Trophoblast cell (in vitro differentiated cells and primary cell): ENCODE results near the gene KLRD1.

ENCODE experiments used
- DNase-seq, 2 donors: peaks; one replicate each; pipeline ENCODE4 v3.0.0-alpha.2; 2016
- H2AFZ ChIP-seq: 2 replicates; pipeline ENCODE4 v1.6.1; 2013; ENCODE audit warnings: low read length, moderate library complexity, mild to moderate bottlenecking; ENCODE audit not compliant: insufficient read depth, poor library complexity
- H2AK5ac ChIP-seq: 2 replicates; pipeline ENCODE4 v1.6.1; 2013; ENCODE audit warnings: mild to moderate bottlenecking, low read length
- H2BK120ac ChIP-seq: 2 replicates; pipeline ENCODE4 v1.6.1; 2013; ENCODE audit warnings: low read length, mild to moderate bottlenecking, moderate library complexity; ENCODE audit not compliant: insufficient read depth, poor library complexity
- H2BK12ac ChIP-seq: 2 replicates; pipeline ENCODE4 v1.6.1; 2013; ENCODE audit warnings: mild to moderate bottlenecking, low read length, moderate library complexity
- H2BK5ac ChIP-seq: 2 replicates; pipeline ENCODE4 v1.6.1; 2013; ENCODE audit warnings: low read length, low read depth, moderate library complexity, mild to moderate bottlenecking; ENCODE audit not compliant: poor library complexity
- H3K14ac ChIP-seq: 2 replicates; pipeline ENCODE4 v1.6.1; 2013; ENCODE audit warnings: mild to moderate bottlenecking, low read length
- H3K18ac ChIP-seq: 2 replicates; pipeline ENCODE4 v1.6.1; 2013; ENCODE audit warnings: mild to moderate bottlenecking, low read length
- H3K23ac ChIP-seq: 2 replicates; pipeline ENCODE4 v1.6.1; 2013; ENCODE audit warnings: low read length
- H3K27ac ChIP-seq: 2 replicates; pipeline ENCODE4 v1.5.1; 2013; ENCODE audit warnings: low read depth, mild to moderate bottlenecking, inconsistent platforms, low read length, moderate library complexity
- H3K27me3 ChIP-seq: 2 replicates; pipeline ENCODE4 v1.6.1; 2013; ENCODE audit warnings: inconsistent platforms, mild to moderate bottlenecking, low read length, moderate library complexity; ENCODE audit not compliant: insufficient read depth
- H3K36me3 ChIP-seq, 2 experiments: 1 replicate in 1 of 2; 2 replicates in 1 of 2; pipeline ENCODE4 v1.6.1; 2013; ENCODE audit warnings: low read length in 2 of 2, mild to moderate bottlenecking in 2 of 2, moderate library complexity in 1 of 2; ENCODE audit not compliant: insufficient read depth in 2 of 2, control insufficient read depth in 1 of 2
- H3K4ac ChIP-seq: 2 replicates; pipeline ENCODE4 v1.6.1; 2013; ENCODE audit warnings: low read depth, mild to moderate bottlenecking, low read length, moderate library complexity
- H3K4me1 ChIP-seq, 2 experiments: 1 replicate in 1 of 2; 2 replicates in 1 of 2; pipeline ENCODE4 v1.6.1; 2013; ENCODE audit warnings: low read length in 2 of 2, mild to moderate bottlenecking in 2 of 2, moderate library complexity in 1 of 2; ENCODE audit not compliant: insufficient read depth in 2 of 2, control insufficient read depth in 1 of 2
- H3K4me2 ChIP-seq: 2 replicates; pipeline ENCODE4 v1.6.1; 2013; ENCODE audit warnings: inconsistent platforms, mild to moderate bottlenecking, low read length, moderate library complexity
- H3K4me3 ChIP-seq: 2 replicates; pipeline ENCODE4 v1.5.1; 2013; ENCODE audit warnings: mild to moderate bottlenecking, low read depth, low read length, inconsistent platforms
- H3K79me1 ChIP-seq: one replicate; pipeline ENCODE4 v1.6.1; 2013; ENCODE audit warnings: low read length
- H3K79me2 ChIP-seq: 2 replicates; pipeline ENCODE4 v1.6.1; 2013; ENCODE audit warnings: low read length, mild to moderate bottlenecking; ENCODE audit not compliant: control insufficient read depth, insufficient read depth, poor library complexity
- H3K9ac ChIP-seq: 2 replicates; pipeline ENCODE4 v1.6.1; 2013; ENCODE audit warnings: mild to moderate bottlenecking, low read length
- H3K9me3 ChIP-seq: 2 replicates; pipeline ENCODE4 v1.6.1; 2013; ENCODE audit warnings: low read depth, mild to moderate bottlenecking, control low read depth, inconsistent platforms, low read length; ENCODE audit not compliant: insufficient read depth
- H4K12ac ChIP-seq: 2 replicates; pipeline ENCODE4 v1.6.1; 2013; ENCODE audit warnings: low read depth, mild to moderate bottlenecking, low read length, moderate library complexity
- H4K8ac ChIP-seq: 2 replicates; pipeline ENCODE4 v1.6.1; 2013; ENCODE audit warnings: low read depth, mild to moderate bottlenecking, low read length, moderate library complexity
- H4K91ac ChIP-seq: one replicate; pipeline ENCODE4 v1.6.1; 2013; ENCODE audit warnings: low read depth, mild to moderate bottlenecking, low read length, moderate library complexity
- whole genome bisulfite sequencing: extraction: QIAGEN DNeasy Blood & Tissue Kit; methylation state at CpG from one replicate; pipeline ENCODE4 v1.1.7; 2013; ENCODE audit warnings: missing lambda C conversion rate; ENCODE audit not compliant: insufficient read length, insufficient coverage; ENCODE audit errors: extremely low coverage; 5-methylcytosine and 5-hydroxymethylcytosine counted together

The KLRD1 gene

GRCh38 chr12:10354502-10354901 is 46.8 kb downstream of the KLRD1 start:
- H2AFZ ChIP-seq = no peak overlapping the region
- H3K4me2 ChIP-seq = no peak overlapping the region
- no CpG with 5 or more reads among the region's 2 CpGs for whole genome bisulfite sequencing
- H2BK5ac ChIP-seq = no peak overlapping the region
- no peak overlapping the region for H3K18ac ChIP-seq
- no peak overlapping the region for H3K4ac ChIP-seq
- H3K4me1 ChIP-seq = peaks cover 5 to 6% of the 10 kb centered on the region in 2 experiments
- H2BK120ac ChIP-seq = no peak overlapping the region
- no peak overlapping the region for H4K91ac ChIP-seq
- H3K36me3 ChIP-seq = no peaks in the 10 kb centered on the region
- no peak overlapping the region for H3K27ac ChIP-seq
- H2BK12ac ChIP-seq = no peak overlapping the region
- H3K79me2 ChIP-seq = no peaks in the 10 kb centered on the region
- H3K23ac ChIP-seq = no peak overlapping the region
- no peak overlapping the region for H2AK5ac ChIP-seq
- H3K4me3 ChIP-seq = no peak overlapping the region
- no peaks in the 10 kb centered on the region for H3K27me3 ChIP-seq
- no peak overlapping the region for H4K12ac ChIP-seq
- no peak overlapping the region for H4K8ac ChIP-seq
- H3K9ac ChIP-seq = no peak overlapping the region
- no peaks in the 10 kb centered on the region for H3K9me3 ChIP-seq
- no peak overlapping the region for H3K14ac ChIP-seq
- DNase-seq = no peak
- no peaks in the 10 kb centered on the region for H3K79me1 ChIP-seq

- H3K14ac ChIP-seq = no peak overlapping the region
- no peaks in the 10 kb centered on the region for H3K79me2 ChIP-seq
- no peak overlapping the region for H2BK12ac ChIP-seq
- no peak for DNase-seq
- no peak overlapping the region for H4K91ac ChIP-seq
- no peak overlapping the region for H3K9ac ChIP-seq
- no peak overlapping the region for H3K27ac ChIP-seq
- no peaks in the 10 kb centered on the region for H3K36me3 ChIP-seq
- H4K8ac ChIP-seq = no peak overlapping the region
- no peak overlapping the region for H3K4me2 ChIP-seq
- no peak overlapping the region for H2BK5ac ChIP-seq
- H4K12ac ChIP-seq = no peak overlapping the region
- no peak overlapping the region for H2AK5ac ChIP-seq
- peaks cover 9 to 16% of the 10 kb centered on the region in 2 experiments for H3K4me1 ChIP-seq
- H3K27me3 ChIP-seq = no peaks in the 10 kb centered on the region
- H3K18ac ChIP-seq = no peak overlapping the region
- peaks cover 7% of the 10 kb centered on the region for H3K79me1 ChIP-seq
- no peak overlapping the region for H3K4ac ChIP-seq
- no peaks in the 10 kb centered on the region for H3K9me3 ChIP-seq
- no peak overlapping the region for H3K23ac ChIP-seq
- no peak overlapping the region for H2AFZ ChIP-seq
- no CpG with 5 or more reads among the region's 5 CpGs for WGBS
- H2BK120ac ChIP-seq = no peak overlapping the region
- no peak overlapping the region for H3K4me3 ChIP-seq
Measured at GRCh38 chr12:10358131-10358530, 50.5 kb downstream of the KLRD1 start.

GRCh38 chr12:10358969-10359368 is 51.3 kb downstream of the KLRD1 start:
- Histone ChIP-seq H4K12ac (no peak overlapping the region), H3K4ac (no peak overlapping the region), H3K79me1 (peaks cover 11% of the 10 kb centered on the region), H3K4me3 (no peak overlapping the region), H3K9ac (no peak overlapping the region), H2BK5ac (no peak overlapping the region), H3K9me3 (no peaks in the 10 kb centered on the region), H3K14ac (no peak overlapping the region), H2AK5ac (no peak overlapping the region), H3K36me3 (no peaks in the 10 kb centered on the region), H2AFZ (no peak overlapping the region), H3K23ac (no peak overlapping the region), H4K91ac (no peak overlapping the region), H3K79me2 (no peaks in the 10 kb centered on the region), H3K27ac (no peak overlapping the region), H3K4me2 (no peak overlapping the region), H3K18ac (no peak overlapping the region), H3K4me1 (peaks cover 13 to 21% of the 10 kb centered on the region in 2 experiments), H2BK12ac (no peak overlapping the region), H2BK120ac (no peak overlapping the region), H4K8ac (no peak overlapping the region), H3K27me3 (no peaks in the 10 kb centered on the region)
- no CpG with 5 or more reads among the region's 1 CpG for WGBS
- no peak for DNase-seq

- no peak overlapping the region for H3K9ac ChIP-seq
- H3K14ac ChIP-seq = peak overlapping the region; percentile 66
- no peaks in the 10 kb centered on the region for H3K27me3 ChIP-seq
- peaks cover 4% of the 10 kb centered on the region for H3K79me2 ChIP-seq
- H3K23ac ChIP-seq = no peak overlapping the region
- H3K4ac ChIP-seq = no peak overlapping the region
- no CpG with 5 or more reads among the region's 4 CpGs for WGBS
- H3K79me1 ChIP-seq = peaks cover 26% of the 10 kb centered on the region
- peak overlapping the region; percentile 57 for H2BK120ac ChIP-seq
- H3K4me1 ChIP-seq = peaks cover 20 to 28% of the 10 kb centered on the region in 2 experiments
- peak overlapping the region; percentile 62 for H4K8ac ChIP-seq
- peak overlapping the region; percentile 72 for H3K27ac ChIP-seq
- no peak for DNase-seq
- peak overlapping the region; percentile 80 for H2BK5ac ChIP-seq
- H4K91ac ChIP-seq = peak overlapping the region; percentile 86
- no peaks in the 10 kb centered on the region for H3K36me3 ChIP-seq
- H2AK5ac ChIP-seq = no peak overlapping the region
- peak overlapping the region; percentile 25 for H2BK12ac ChIP-seq
- H3K4me2 ChIP-seq = peak overlapping the region; percentile 35
- peak overlapping the region; percentile 71 for H2AFZ ChIP-seq
- peak overlapping the region; percentile 70 for H3K18ac ChIP-seq
- H3K4me3 ChIP-seq = no peak overlapping the region
- H3K9me3 ChIP-seq = no peaks in the 10 kb centered on the region
- H4K12ac ChIP-seq = no peak overlapping the region
Measured at GRCh38 chr12:10361084-10361483, 53.4 kb downstream of the KLRD1 start.
